PC-9 (cell line): ENCODE measurements around the gene C17orf78.

ENCODE experiments used
- CTCF ChIP-seq: fragments of 200-600 bp; sonication (generic); conservative IDR thresholded peaks from 2 replicates; pipeline ENCODE4 v1.6.1; 2017; ENCODE audit warnings: mixed run types, antibody characterized with exemption, mild to moderate bottlenecking, moderate library complexity
- EZH2 ChIP-seq: fragments of 200-600 bp; sonication (generic); IDR thresholded peaks from 2 replicates; pipeline ENCODE4 v1.8.0; 2017; ENCODE audit warnings: antibody characterized with exemption, low read depth

DNA sequence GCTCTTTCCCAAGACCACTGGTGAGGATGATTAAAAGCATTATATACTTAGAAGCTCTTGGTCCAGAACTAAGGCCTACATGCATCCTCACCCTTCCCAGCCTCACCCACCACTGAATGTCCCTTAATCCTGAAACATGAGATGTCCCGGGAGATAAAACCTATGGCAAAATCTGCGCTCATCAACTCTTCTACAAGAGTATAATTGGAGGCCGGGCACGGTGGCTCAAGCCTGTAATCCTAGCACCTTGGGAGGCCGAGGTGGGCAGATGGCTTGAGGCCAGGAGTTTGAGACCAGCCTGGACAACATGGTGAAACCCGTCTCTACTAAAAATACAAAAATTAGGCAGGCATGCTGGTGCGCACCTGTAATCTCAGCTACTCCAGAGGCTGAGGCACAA is 17.6 kb downstream of the C17orf78 start:
- TF ChIP-seq CTCF = no peak
- TF ChIP-seq EZH2 = no peak
